Mesothelial cell of epicardium (in vitro differentiated cells): ENCODE results near the gene LAIR2. TPM values are rescaled to one million over a fixed set of nuclear protein-coding genes. Genes with fewer than 3 reads are reported as not detected.
A peak's percentile ranks its signal among the peaks of the same experiment; 100 is the strongest.

Experiments
- DNase-seq, 2 experiments: peaks; one replicate each; pipeline ENCODE4 v3.0.0; 2021; ENCODE audit warnings: low spot score in 2 of 2; ENCODE audit not compliant: unreplicated experiment in 2 of 2
- H3K27ac Mint-ChIP-seq: 2 replicates; pipeline ENCODE4 v1.8.0; 2021; ENCODE audit warnings: mixed read lengths
- H3K27me3 Mint-ChIP-seq: 2 replicates; pipeline ENCODE4 v1.8.0; 2021; ENCODE audit warnings: low read depth, mixed read lengths
- H3K36me3 Mint-ChIP-seq: 2 replicates; pipeline ENCODE4 v1.8.0; 2021; ENCODE audit warnings: mixed read lengths
- H3K4me1 Mint-ChIP-seq: 2 replicates; pipeline ENCODE4 v1.8.0; 2021; ENCODE audit warnings: mixed read lengths
- H3K4me3 Mint-ChIP-seq: 2 replicates; pipeline ENCODE4 v1.8.0; 2021; ENCODE audit warnings: mild to moderate bottlenecking, moderate library complexity, mixed read lengths
- H3K9me3 Mint-ChIP-seq: 2 replicates; pipeline ENCODE4 v1.8.0; 2021; ENCODE audit warnings: mixed read lengths
- CTCF ChIP-seq: fragments of 200-600 bp; sonication (generic); IDR thresholded peaks from one replicate; pipeline ENCODE4 v1.5.0; 2021; ENCODE audit warnings: antibody characterized with exemption; ENCODE audit not compliant: unreplicated experiment
- total RNA-seq: library from RNA; stranded (reverse); gene quantifications from 3 replicates; pipeline ENCODE4 v1.2.1, GENCODE V29; 2021

Gene LAIR2
- total RNA-seq, 1 donor from 2014 or later: not detected

DNA sequence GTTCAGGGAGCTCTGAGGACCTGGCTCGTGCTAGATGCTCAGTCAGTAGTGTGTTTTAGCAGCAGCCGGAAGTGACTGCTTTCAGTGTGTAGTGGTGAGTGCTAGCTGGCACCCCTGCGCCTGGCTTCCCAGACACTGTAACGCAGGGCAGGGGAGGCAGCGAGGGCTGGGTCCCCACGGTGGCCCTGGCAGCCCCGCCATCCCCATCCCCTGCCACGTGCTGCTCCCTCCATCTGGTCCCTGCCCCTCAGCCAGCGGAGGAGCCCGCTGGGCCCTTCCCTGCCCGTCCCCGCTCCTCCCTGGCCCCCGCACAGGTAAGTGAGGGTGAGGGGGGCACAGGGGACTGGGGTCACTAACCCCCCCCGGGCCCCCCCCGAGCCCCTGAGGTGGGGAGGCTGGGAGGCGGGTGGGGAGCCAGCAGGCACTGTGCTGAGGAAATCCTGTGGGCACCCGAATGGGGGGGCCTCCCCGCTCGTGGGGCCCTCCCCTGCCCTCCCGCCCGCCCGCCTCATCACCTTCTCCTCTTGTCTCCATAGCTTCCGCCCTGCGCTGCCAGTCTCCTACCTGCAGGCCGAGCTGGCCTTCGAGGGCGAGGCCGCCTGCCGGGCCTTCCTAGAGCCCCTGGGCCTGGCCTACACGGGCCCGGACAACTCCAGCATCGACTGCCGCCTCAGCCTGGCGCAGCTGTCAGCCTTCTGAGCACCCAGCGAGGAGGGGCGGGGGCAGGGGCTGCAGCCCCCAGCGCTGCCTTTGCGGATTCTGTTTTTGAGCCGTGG, 42.2 kb upstream of the LAIR2 start:
- Mint-ChIP-seq H3K36me3 (peaks cover 20% of the 10 kb centered on the region), H3K4me1 (peaks cover 21% of the 10 kb centered on the region), H3K27me3 (no peaks in the 10 kb centered on the region), H3K27ac (peak overlapping the region; percentile 16), H3K4me3 (no peak overlapping the region), H3K9me3 (no peaks in the 10 kb centered on the region)
- no peak for TF ChIP-seq CTCF
- no peak for DNase-seq

DNA sequence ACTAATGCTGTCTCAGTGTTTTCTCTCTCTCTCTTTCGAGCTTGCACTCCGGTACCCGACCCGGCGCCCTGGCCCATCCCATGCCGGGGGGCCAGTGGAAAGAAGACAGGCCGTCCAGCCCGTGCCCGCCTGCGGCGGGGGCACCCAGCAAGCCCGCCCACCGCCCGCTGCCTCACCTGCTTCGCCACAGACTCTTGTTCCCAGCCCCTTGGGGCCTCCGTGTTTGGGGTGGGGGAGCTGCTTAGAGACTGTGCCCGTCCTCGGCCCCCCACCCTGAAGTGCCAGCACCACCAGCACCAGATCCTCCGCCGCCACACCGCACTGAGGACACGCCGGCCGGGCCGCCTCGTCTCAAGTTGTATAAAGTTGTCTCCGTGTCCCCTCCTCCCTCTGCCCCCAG, 41.4 kb upstream of the LAIR2 start:
- H3K9me3 Mint-ChIP-seq: no peaks in the 10 kb centered on the region
- H3K36me3 Mint-ChIP-seq: peaks cover 22% of the 10 kb centered on the region
- peaks cover 21% of the 10 kb centered on the region for H3K4me1 Mint-ChIP-seq
- H3K27me3 Mint-ChIP-seq: no peaks in the 10 kb centered on the region
- no peak for TF ChIP-seq CTCF
- peak overlapping the region; percentile 57 for H3K4me3 Mint-ChIP-seq
- no peak for DNase-seq
- H3K27ac Mint-ChIP-seq: no peak overlapping the region

DNA sequence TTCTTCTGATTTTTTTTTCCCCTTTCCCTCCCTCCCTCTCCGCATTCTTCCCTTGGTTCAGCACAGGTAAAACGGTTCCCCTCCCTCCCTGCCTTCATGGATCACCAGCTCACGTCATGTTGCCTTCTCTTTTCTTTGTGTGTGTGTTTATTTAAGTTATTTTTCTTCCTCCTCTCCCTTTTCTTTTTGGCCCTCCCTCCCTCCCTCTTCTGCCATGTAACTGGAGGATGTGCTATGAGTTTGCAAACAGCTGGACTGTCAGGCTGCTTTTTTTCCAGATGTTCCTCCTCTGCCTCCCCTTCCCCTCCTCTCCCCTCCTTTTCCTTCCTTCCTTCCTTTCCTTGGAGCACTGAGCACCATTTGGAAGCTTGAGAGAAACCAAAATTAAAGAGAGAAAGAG, 41.0 kb upstream of the LAIR2 start:
- Mint-ChIP-seq H3K27me3 (no peaks in the 10 kb centered on the region), H3K9me3 (no peaks in the 10 kb centered on the region), H3K4me1 (peaks cover 21% of the 10 kb centered on the region), H3K36me3 (peaks cover 26% of the 10 kb centered on the region), H3K27ac (peak overlapping the region; percentile 81), H3K4me3 (peak overlapping the region; percentile 57)
- TF ChIP-seq CTCF: no peak
- no peak for DNase-seq

DNA sequence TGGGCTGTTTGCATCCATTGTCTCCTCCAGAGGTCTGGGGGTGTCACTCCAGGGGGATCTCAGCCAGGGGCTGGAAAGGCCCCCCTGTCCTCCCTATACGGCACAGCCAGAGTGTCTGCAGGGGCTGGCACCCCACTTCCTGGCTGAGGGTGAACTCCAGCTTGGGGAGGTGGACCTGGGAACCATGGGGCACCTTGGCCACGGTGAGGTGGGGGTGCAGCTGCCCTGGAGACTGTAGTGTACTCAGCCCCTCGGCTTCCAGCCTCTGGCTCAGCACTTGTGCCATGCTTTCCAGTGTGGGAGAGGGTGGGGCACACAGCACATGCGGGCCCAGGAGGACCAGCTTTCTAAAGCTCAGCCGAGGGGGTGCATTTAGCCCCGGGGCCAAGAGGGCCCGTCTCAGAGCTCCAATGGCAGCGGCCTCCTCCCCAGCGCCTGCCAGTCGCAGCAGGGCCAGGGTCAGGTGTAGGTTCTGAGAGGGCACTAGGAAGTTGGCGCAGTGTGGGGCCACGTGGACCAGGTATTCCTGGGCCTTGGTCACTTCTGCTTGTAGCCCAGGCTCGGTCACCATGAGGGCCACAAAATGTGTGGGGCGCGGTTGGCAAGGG, 40.5 kb upstream of the LAIR2 start:
- H3K27me3 Mint-ChIP-seq: no peaks in the 10 kb centered on the region
- H3K36me3 Mint-ChIP-seq: peaks cover 26% of the 10 kb centered on the region
- TF ChIP-seq CTCF: no peak
- no peak for DNase-seq
- H3K27ac Mint-ChIP-seq: peak overlapping the region; percentile 81
- H3K4me1 Mint-ChIP-seq: peaks cover 21% of the 10 kb centered on the region
- no peaks in the 10 kb centered on the region for H3K9me3 Mint-ChIP-seq
- peak overlapping the region; percentile 57 for H3K4me3 Mint-ChIP-seq

DNA sequence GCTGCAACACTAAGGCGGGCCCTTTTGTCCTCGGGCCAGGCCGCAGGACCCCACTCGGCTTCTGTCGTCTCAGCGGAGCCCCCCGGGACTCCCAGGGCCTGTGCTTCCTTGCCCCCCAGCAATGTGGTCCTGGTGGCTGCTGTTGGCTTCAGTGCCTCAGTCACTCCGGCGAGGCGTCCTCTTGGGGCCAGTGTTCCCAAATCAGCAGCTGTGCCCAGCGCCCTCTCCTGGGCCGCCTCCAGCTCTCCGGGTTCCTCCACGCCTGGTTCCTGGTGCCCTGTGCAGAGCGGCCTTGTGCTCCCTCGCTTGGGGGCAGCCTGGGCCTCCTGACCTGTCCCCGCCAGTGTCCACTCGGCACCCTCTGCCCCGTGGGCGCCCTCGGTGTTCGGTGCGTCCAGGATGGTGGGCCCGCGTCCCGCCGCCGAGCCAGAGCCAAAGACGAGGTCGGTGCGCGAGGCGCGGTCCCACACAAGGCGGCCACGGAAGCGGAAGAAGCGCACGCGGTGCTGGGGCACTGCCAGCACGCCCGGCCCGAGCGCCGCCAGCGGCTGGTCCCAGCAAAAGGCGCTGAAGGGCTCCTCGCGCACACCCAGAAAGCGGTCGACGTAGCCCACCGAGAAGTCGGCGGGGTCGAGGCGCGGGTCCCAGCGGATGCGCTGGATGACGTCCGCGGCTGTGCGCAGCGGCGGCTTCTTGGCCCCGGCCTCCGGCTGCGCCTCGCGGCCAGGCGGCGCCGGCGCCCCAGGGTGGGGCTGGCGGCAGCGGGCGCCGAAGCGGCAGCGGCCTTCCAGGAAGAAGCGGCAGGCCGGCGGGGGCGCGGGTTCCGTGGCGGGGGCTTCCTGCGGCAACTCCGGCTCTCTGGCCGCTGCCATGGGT, 39.7 kb upstream of the LAIR2 start:
- peak overlapping the region; percentile 66 for H3K4me3 Mint-ChIP-seq

More for the DNA sequence above, 39.7 kb upstream of the LAIR2 start:
- no peaks in the 10 kb centered on the region for H3K27me3 Mint-ChIP-seq
- H3K27ac Mint-ChIP-seq: peak overlapping the region; percentile 30
- peaks cover 25% of the 10 kb centered on the region for H3K36me3 Mint-ChIP-seq
- peaks cover 21% of the 10 kb centered on the region for H3K4me1 Mint-ChIP-seq
- peak in 1 of 2 experiments; percentile 68 for DNase-seq
- H3K9me3 Mint-ChIP-seq: no peaks in the 10 kb centered on the region
- no peak for TF ChIP-seq CTCF
